RCC 7860 (cell line): ENCODE measurements around the gene KIF23.

Experiments used
- DNase-seq: peaks from one replicate; pipeline ENCODE4 v3.0.0-alpha.2; 2015; ENCODE audit warnings: low spot score
- FAIRE-seq: peaks from 2 replicates; lab custom pipeline; 2012; peaks lifted over from hg19 to GRCh38; lab: Jason Lieb, UNC

The KIF23 gene

GRCh38 chr15:69462493-69463181 lies 48.5 kb downstream of the KIF23 start:
- FAIRE-seq, result peak; percentile 66

GRCh38 chr15:69463182-69463756 lies 49.1 kb downstream of the KIF23 start:
- DNase-seq (no peak), FAIRE-seq (no peak)

More at GRCh38 chr15:69462493-69463181, 48.5 kb downstream of the KIF23 start:
- DNase-seq, result peak; percentile 94

- DNase-seq (no peak), FAIRE-seq (no peak)
Measured at GRCh38 chr15:69465253-69465652, 51.1 kb downstream of the KIF23 start.

GRCh38 chr15:69466733-69467132 lies 52.6 kb downstream of the KIF23 start:
- FAIRE-seq (no peak), DNase-seq (no peak)

- FAIRE-seq (no peak), DNase-seq (no peak)
Measured at GRCh38 chr15:69467636-69468035, 53.5 kb downstream of the KIF23 start.

GRCh38 chr15:69468241-69469121 lies 54.3 kb downstream of the KIF23 start:
- peak; percentile 80 for DNase-seq

GRCh38 chr15:69469467-69470201 lies 55.5 kb downstream of the KIF23 start:
- DNase-seq, result no peak
- FAIRE-seq, result no peak

More at GRCh38 chr15:69468241-69469121, 54.3 kb downstream of the KIF23 start:
- FAIRE-seq, result peak; percentile 88

- FAIRE-seq, result no peak
- no peak for DNase-seq
Measured at GRCh38 chr15:69472046-69472445, 57.9 kb downstream of the KIF23 start.

GRCh38 chr15:69472562-69472961 lies 58.4 kb downstream of the KIF23 start:
- DNase-seq, result no peak
- no peak for FAIRE-seq

GRCh38 chr15:69474291-69474690 lies 60.1 kb downstream of the KIF23 start:
- no peak for DNase-seq
- no peak for FAIRE-seq

- no peak for FAIRE-seq
Measured at GRCh38 chr15:69474846-69475455, 60.8 kb downstream of the KIF23 start.

GRCh38 chr15:69475769-69476358 lies 61.7 kb downstream of the KIF23 start:
- FAIRE-seq (peak; percentile 52), DNase-seq (peak; percentile 51)

More at GRCh38 chr15:69474846-69475455, 60.8 kb downstream of the KIF23 start:
- DNase-seq, result no peak

- no peak for FAIRE-seq
Measured at GRCh38 chr15:69476704-69477473, 62.7 kb downstream of the KIF23 start.

GRCh38 chr15:69478259-69478781 lies 64.2 kb downstream of the KIF23 start:
- FAIRE-seq (no peak), DNase-seq (no peak)

More at GRCh38 chr15:69476704-69477473, 62.7 kb downstream of the KIF23 start:
- DNase-seq, result no peak

GRCh38 chr15:69479081-69479480 lies 64.9 kb downstream of the KIF23 start:
- DNase-seq (no peak), FAIRE-seq (no peak)

- FAIRE-seq, result no peak
- DNase-seq, result no peak
Measured at GRCh38 chr15:69479971-69480370, 65.8 kb downstream of the KIF23 start.

- DNase-seq (no peak), FAIRE-seq (no peak)
Measured at GRCh38 chr15:69480932-69481331, 66.8 kb downstream of the KIF23 start.

- FAIRE-seq (no peak), DNase-seq (no peak)
Measured at GRCh38 chr15:69482686-69483256, 68.6 kb downstream of the KIF23 start.

- DNase-seq (no peak), FAIRE-seq (no peak)
Measured at GRCh38 chr15:69484837-69485236, 70.7 kb downstream of the KIF23 start.
